AG09309 (cell line): ENCODE measurements around the gene IGSF9B.
A peak's percentile ranks its signal among the peaks of the same experiment; 100 is the strongest.

ENCODE experiments used
- DNase-seq: peaks from one replicate; pipeline ENCODE4 v3.0.0-alpha.2; 2010; ENCODE audit warnings: low read depth
- H3K4me3 ChIP-seq: 2 replicates; pipeline ENCODE4 v1.5.1; 2011; ENCODE audit warnings: mild to moderate bottlenecking, low read depth, low read length, moderate library complexity; ENCODE audit not compliant: control insufficient read depth
- TF ChIP-seq, protein P1 (sequence below): IDR thresholded peaks from 2 replicates; pipeline ENCODE4 v1.5.1; 2011; ENCODE audit warnings: mild to moderate bottlenecking, low read depth, low read length, inconsistent platforms; ENCODE audit not compliant: insufficient read depth, control insufficient read depth; ENCODE audit errors: missing control alignments

IGSF9B gene

DNA sequence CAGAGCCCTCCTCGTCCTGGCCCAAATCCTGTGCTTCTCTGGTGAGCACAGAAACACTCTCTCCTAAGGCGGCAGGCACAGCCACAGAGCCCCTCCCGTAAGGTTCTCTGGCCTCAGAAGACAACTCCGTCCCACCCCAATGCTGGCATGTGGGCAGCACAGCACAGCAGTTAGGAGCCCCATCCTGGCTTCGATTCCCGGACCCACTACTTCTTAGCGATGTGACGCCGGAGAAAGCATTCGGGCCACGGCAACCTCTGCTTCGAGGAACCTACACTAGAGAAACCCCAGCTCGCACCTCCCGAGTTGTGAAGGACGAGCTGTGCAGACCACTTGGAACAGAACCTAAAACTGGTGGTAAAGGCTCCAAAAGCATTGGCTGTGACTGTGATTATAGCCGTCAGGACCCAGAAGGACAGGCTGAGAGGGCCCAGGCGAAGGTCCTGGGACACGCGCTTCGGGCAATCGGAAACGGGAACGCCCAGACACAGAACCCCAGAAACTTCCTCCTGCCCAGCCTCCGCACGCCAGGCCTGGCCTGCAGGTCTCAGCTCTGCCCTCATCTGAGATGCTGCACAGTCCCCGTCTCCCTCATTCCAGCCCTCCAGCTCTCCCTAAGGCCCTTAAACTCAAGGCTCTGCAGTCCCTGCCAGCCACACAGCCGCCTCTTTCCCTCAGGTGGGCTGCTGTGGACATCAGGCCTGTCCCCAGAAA, 26.6 kb downstream of the IGSF9B start:
- TF ChIP-seq, protein P1, sequence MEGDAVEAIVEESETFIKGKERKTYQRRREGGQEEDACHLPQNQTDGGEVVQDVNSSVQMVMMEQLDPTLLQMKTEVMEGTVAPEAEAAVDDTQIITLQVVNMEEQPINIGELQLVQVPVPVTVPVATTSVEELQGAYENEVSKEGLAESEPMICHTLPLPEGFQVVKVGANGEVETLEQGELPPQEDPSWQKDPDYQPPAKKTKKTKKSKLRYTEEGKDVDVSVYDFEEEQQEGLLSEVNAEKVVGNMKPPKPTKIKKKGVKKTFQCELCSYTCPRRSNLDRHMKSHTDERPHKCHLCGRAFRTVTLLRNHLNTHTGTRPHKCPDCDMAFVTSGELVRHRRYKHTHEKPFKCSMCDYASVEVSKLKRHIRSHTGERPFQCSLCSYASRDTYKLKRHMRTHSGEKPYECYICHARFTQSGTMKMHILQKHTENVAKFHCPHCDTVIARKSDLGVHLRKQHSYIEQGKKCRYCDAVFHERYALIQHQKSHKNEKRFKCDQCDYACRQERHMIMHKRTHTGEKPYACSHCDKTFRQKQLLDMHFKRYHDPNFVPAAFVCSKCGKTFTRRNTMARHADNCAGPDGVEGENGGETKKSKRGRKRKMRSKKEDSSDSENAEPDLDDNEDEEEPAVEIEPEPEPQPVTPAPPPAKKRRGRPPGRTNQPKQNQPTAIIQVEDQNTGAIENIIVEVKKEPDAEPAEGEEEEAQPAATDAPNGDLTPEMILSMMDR: no peak
- no peak overlapping the region for H3K4me3 ChIP-seq
- no peak for DNase-seq

DNA sequence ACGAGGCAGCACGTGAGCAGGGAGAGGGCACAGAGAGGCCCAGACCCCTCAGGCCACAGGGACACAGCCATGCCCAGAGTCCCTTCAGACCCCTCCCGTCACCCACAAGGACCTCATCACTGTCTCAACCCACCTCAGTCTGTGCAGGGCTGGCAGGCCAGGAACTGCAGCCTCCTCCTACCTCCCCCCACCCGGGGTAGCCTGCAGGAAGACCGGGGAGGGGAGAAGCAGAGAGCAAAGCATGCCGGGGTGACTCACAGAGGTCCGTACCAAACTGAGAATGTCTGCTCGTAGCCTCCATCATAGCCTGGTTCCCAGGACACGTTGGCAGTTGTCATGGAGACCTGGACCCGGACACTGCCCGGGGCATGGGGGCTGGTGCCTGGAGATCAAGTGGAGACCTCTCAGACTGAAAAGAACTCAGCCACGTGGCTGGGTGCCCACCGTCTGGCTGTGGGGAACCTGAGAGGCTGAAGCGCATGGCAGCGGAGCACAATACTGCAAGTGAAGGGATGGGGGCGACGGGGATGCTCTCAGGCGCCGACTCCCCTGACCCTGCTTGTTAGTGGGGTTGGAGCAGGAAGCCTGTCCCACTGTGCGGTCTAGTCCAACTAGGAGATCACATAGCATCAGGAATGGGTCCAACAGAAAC, 27.2 kb downstream of the IGSF9B start:
- no peak overlapping the region for H3K4me3 ChIP-seq
- DNase-seq: no peak
- TF ChIP-seq, protein P1: no peak

DNA sequence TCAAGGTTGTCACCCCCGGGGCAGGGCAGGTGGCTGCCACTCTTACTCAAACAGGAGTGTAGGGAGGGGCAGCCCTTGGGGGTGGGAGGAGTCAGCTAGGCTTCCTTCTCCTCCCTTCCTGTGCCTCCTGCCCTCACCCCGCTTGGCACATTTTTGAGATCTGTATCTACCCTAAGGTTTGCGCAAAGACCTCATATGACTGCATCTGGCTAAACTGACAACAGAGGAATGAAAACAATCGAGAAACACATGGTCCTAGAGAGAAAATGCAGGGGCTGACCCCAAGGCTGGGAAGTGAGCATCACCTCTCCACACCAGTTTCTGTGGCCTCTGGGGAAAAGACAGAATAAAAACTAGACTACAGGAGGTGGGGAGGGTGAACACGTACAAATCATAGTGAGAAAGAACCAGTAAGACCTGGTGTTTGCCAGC, 28.1 kb downstream of the IGSF9B start:
- TF ChIP-seq, protein P1: no peak
- H3K4me3 ChIP-seq: no peak overlapping the region
- no peak for DNase-seq

DNA sequence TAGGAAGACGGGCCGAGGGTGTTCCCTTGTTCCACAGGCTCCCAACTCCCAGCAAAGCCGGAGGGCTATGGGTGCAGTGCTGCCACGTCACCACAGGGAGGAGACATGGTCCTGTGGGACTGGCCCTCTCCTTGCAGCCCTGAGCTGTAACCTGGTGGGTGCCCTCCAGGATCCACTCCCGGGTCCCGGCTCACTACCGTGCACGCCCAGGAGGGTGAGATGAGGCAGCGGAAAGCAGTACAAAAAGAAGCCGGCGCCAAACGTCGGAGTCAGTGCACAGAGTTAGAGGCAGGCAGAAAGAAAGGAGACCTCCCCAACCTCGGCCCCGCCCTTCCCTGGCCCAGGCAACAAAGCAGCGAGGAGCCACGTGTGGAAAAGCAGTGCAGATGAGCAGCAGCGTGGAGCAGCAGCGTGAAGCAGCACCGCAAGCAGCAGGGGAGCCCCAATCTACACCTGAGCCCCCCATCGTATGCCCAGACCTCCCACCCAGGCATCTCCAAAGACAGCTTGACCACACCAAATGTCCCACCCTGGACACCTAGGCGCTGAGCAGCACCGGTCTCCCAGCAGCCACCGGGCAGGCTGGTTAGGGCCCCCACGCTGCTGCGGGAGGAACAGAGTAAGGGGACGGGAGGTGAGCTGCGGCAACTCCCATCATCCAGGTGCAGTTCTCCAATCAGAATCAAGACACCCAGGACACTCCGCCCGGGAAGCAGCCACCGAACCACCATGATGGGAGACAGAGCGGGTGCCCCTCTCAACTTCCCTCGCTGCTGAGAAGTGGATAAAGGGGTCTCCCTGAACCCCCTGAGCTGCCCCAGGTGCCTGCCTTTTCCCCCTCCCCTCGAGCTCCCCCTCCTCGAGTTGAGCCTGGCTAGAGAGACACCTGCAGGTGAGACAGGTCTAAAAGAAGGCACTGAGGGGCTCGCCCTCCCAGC, 28.8 kb downstream of the IGSF9B start:
- TF ChIP-seq, protein P1: peak; percentile 96
- DNase-seq: peak; percentile 7
- peak overlapping the region; percentile 17 for H3K4me3 ChIP-seq

DNA sequence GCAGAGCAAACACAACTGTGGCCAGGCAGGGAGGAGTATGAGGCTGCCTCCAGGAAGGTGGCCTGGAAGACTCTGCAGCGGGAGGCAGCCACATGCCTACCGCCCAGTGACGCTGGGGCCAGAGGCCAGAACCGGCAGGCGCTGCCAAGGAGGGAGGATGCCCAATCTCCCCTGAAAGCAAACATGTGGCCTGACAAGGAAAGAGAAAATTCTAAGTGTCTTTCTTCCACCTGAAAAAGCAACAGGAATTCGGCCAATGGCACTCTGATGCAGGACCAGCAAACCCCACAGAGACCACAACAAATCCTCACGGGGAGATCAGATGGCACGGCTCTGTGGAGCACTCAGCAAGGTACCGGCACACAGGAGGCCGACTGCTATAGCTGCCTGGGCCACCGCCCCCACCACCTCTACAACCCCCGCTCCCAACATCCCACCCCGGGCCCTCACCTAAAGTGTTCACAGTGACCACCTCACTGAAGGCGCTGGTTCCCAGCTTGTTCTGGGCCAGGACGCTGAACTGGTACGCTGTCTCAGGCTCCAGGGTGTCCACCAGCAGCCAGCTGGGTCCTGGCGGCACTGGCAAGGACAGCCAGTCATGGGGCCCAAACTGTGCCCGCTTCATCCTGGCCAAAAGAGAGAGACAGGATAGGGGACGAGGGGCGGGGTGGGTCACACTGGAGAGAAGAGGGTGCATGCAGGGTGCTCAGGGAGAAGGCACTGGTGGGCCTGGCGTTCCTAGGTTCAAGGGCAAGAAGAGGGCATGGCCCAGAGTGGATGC, 30.1 kb downstream of the IGSF9B start:
- TF ChIP-seq, protein P1: no peak
- H3K4me3 ChIP-seq: no peak overlapping the region
- no peak for DNase-seq

DNA sequence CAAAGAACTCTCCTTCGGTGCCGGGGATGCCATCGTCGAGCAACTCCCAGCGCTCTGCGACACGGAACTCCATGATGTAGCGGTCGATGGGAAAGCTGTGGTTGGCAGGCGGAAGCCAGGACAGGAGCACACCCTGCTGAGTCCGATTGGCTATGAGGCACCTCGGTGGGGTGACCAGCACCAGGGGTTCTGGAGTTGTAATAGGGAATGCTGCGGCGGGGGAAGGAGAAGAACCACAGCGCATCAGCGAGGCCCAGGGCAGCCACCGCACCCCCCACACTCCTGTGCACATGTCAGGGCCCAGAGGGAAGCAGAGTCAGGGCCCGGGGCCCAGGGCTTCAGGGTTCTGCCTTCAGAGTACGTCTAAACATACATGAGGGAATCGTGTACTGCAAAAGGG, 31.0 kb downstream of the IGSF9B start:
- no peak overlapping the region for H3K4me3 ChIP-seq
- TF ChIP-seq, protein P1: no peak
- DNase-seq: no peak
